GM12878 (cell line): ENCODE data around the gene DLG4. TPM values are rescaled to one million over a fixed set of nuclear protein-coding genes. Genes with fewer than 3 reads are reported as not detected.

ENCODE experiments used
- BACH1 ChIP-seq: fragments of 450-650 bp; IDR thresholded peaks from 2 replicates; pipeline ENCODE4 v1.6.1; 2017; ENCODE audit warnings: mild to moderate bottlenecking, borderline replicate concordance
- CHD1 ChIP-seq: IDR thresholded peaks from 2 replicates; pipeline ENCODE4 v1.6.1; 2012; ENCODE audit warnings: low read depth, low read length, improper control_type of control experiment
- CREB1 ChIP-seq: IDR thresholded peaks from 2 replicates; pipeline ENCODE4 v1.6.1; 2012; ENCODE audit warnings: low read depth, mild to moderate bottlenecking, inconsistent platforms
- CTCF ChIP-seq, 3 experiments: IDR thresholded peaks in 2 of 3; conservative IDR thresholded peaks in 1 of 3; 2 replicates each; pipeline ENCODE4 v1.5.1; 2011; ENCODE audit warnings: low read depth in 3 of 3, low read length in 3 of 3, mild to moderate bottlenecking in 3 of 3, control low read depth in 2 of 3, moderate library complexity in 2 of 3, inconsistent platforms in 1 of 3, mixed read lengths in 1 of 3; ENCODE audit not compliant: control insufficient read depth in 2 of 3, insufficient read depth in 1 of 3; ENCODE audit errors: extremely low read depth in 1 of 3
- E2F8 ChIP-seq: fragments of 450-650 bp; IDR thresholded peaks from 2 replicates; pipeline ENCODE4 v1.6.1; 2018; ENCODE audit warnings: mild to moderate bottlenecking, low read depth, moderate library complexity; ENCODE audit not compliant: partially characterized antibody
- EED ChIP-seq: sonication (generic); IDR thresholded peaks from 2 replicates; pipeline ENCODE4 v1.6.1; 2016; ENCODE audit warnings: antibody characterized with exemption, low read depth
- FOS ChIP-seq: IDR thresholded peaks from 3 replicates; pipeline ENCODE4 v1.6.1; 2011; ENCODE audit warnings: borderline replicate concordance; ENCODE audit not compliant: insufficient read length; ENCODE audit errors: extremely low read depth
- FOXM1 ChIP-seq: IDR thresholded peaks from 2 replicates; pipeline ENCODE4 v1.6.1; 2012; ENCODE audit warnings: low read depth, mild to moderate bottlenecking, inconsistent platforms, low read length, moderate library complexity
- KAT2A ChIP-seq: conservative IDR thresholded peaks from 2 replicates; pipeline ENCODE4 v1.6.1; 2011; ENCODE audit warnings: low read depth, low read length; ENCODE audit not compliant: control insufficient read depth
- MEF2A ChIP-seq: IDR thresholded peaks from 2 replicates; pipeline ENCODE4 v1.6.1; 2011; ENCODE audit warnings: low read depth, mild to moderate bottlenecking, low read length, moderate library complexity; ENCODE audit not compliant: insufficient read depth
- MLLT1 ChIP-seq: fragments of 450-650 bp; IDR thresholded peaks from 2 replicates; pipeline ENCODE4 v1.6.1; 2016; ENCODE audit warnings: mild to moderate bottlenecking
- MTA3 ChIP-seq: IDR thresholded peaks from 2 replicates; pipeline ENCODE4 v1.6.1; 2012; ENCODE audit warnings: low read length, inconsistent platforms, borderline replicate concordance
- NBN ChIP-seq: fragments of 450-650 bp; IDR thresholded peaks from 2 replicates; pipeline ENCODE4 v1.6.1; 2016
- NR2C2 ChIP-seq: IDR thresholded peaks from 2 replicates; pipeline ENCODE4 v1.6.1; 2011; ENCODE audit warnings: borderline replicate concordance, low read depth; ENCODE audit not compliant: control insufficient read depth, insufficient read length
- NRF1 ChIP-seq: conservative IDR thresholded peaks from 2 replicates; pipeline ENCODE4 v1.6.1; 2011; ENCODE audit warnings: mild to moderate bottlenecking, low read depth, low read length, improper control_type of control experiment
- PBX3 ChIP-seq: IDR thresholded peaks from 2 replicates; pipeline ENCODE4 v1.6.1; 2011; ENCODE audit warnings: mild to moderate bottlenecking, low read depth, low read length, moderate library complexity; ENCODE audit not compliant: insufficient replicate concordance
- RBBP5 ChIP-seq: fragments of 200-600 bp; sonication (generic); conservative IDR thresholded peaks from 2 replicates; pipeline ENCODE4 v1.6.1; 2016
- SIN3A ChIP-seq: IDR thresholded peaks from 2 replicates; pipeline ENCODE4 v1.6.1; 2012; ENCODE audit warnings: low read depth, low read length, improper control_type of control experiment
- SMARCA5 ChIP-seq: fragments of 450-650 bp; IDR thresholded peaks from 2 replicates; pipeline ENCODE4 v1.6.1; 2017; ENCODE audit warnings: mild to moderate bottlenecking
- SPI1 ChIP-seq: IDR thresholded peaks from 2 replicates; pipeline ENCODE4 v1.6.1; 2011; ENCODE audit warnings: low read depth, mild to moderate bottlenecking, low read length, moderate library complexity, borderline replicate concordance; ENCODE audit not compliant: insufficient read depth
- TARDBP ChIP-seq: IDR thresholded peaks from 2 replicates; pipeline ENCODE4 v1.6.1; 2016; ENCODE audit warnings: borderline replicate concordance
- ZNF274 ChIP-seq: IDR thresholded peaks from one replicate; pipeline ENCODE4 v1.8.0; 2011; ENCODE audit not compliant: insufficient read length, insufficient read depth
- ZNF384 ChIP-seq: IDR thresholded peaks from 2 replicates; pipeline ENCODE4 v1.6.1; 2012; ENCODE audit warnings: low read depth, mild to moderate bottlenecking, low read length, improper control_type of control experiment, borderline replicate concordance
- polyA plus RNA-seq, 11 experiments: library from polyadenylated mRNA; depleted of rRNA in 4 of 11; unstranded in 6 of 11; stranded (reverse) in 5 of 11; fragments of >200 nt; fragmentation: Nextera tagmentation in 4 of 11; fragmentation: Illumina TruSeq in 1 of 11; extraction: Ambion mirVana in 4 of 11; extraction: Trizol in 1 of 11; gene quantifications; 1 replicate in 1 of 11; 2 replicates in 10 of 11; pipeline versions ENCODE4 v1.2.1 to v1.2.3, GENCODE V29; 2011 to 2016; ENCODE audit warnings: inconsistent platforms in 2 of 11, missing spikeins in 2 of 11, low read depth in 1 of 11
- total RNA-seq, 4 experiments: library from RNA; depleted of rRNA in 3 of 4; stranded (reverse); fragments of >200 nt in 3 of 4; fragmentation: Illumina TruSeq in 1 of 4; extraction: Trizol in 1 of 4; gene quantifications; 2 replicates each; pipeline versions ENCODE4 v1.2.1 to v1.2.3, GENCODE V29; 2013 to 2021

The DLG4 gene
- total and polyA plus RNA-seq, 10 of the 15 experiments (the other 5 are each of a cell fraction or from before 2014, with no cell fraction given), result 0.07 to 4.1 (median 1.3) TPM

GRCh38 chr17:7239091-7240027 is 19.7 kb upstream of the DLG4 start, which contains the start of gene PHF23 (continued):
- TF ChIP-seq PBX3 (no peak), E2F8 (peak; percentile 55), FOXM1 (no peak), MTA3 (no peak), EED (peak; percentile 51), SMARCA5 (no peak), KAT2A (no peak), ZNF384 (no peak), MEF2A (no peak), FOS (no peak), SIN3A (peak; percentile 39; the same call in 1 of the 2 replicates), NBN (peak; percentile 83), CTCF (IDR thresholded peaks at IDR 0.05 in 2 of 3, conservative IDR thresholded peaks at IDR 0.05 in 1 of 3; ENCODE audit: control insufficient read depth in 2 of 3, extremely low read depth in 1 of 3, insufficient read depth in 1 of 3, low read depth in 3 of 3, low read length in 3 of 3) (no peak), CREB1 (peak; percentile 74; the same call in 1 of the 2 replicates), RBBP5 (no peak), NRF1 (peak; percentile 94), MLLT1 (0 out of 2 replicates have a peak, but pooled peaks have one; percentile 50), ZNF274 (no peak), NR2C2 (no peak), TARDBP (peak; percentile 80), CHD1 (no peak), BACH1 (peak; percentile 24; the same call in 1 of the 2 replicates), SPI1 (peak; percentile 81)
